Colonic mucosa (tissue), 4 donors: ENCODE data around the gene HMGCS2. TPM values are rescaled to one million over a fixed set of nuclear protein-coding genes. Genes with fewer than 3 reads are reported as not detected.

ENCODE experiments used
- DNase-seq: peaks from one replicate; pipeline ENCODE4 v3.0.0-alpha.2; 2020
- H3K27ac ChIP-seq: fragments of 200-600 bp; one replicate; pipeline ENCODE4 v1.8.0; 2021
- H3K27me3 ChIP-seq: fragments of 200-600 bp; one replicate; pipeline ENCODE4 v1.8.0; 2021
- H3K36me3 ChIP-seq: fragments of 200-600 bp; one replicate; pipeline ENCODE4 v1.8.0; 2021
- H3K4me1 ChIP-seq: fragments of 200-600 bp; one replicate; pipeline ENCODE4 v1.8.0; 2021; ENCODE audit warnings: mild to moderate bottlenecking
- H3K4me3 ChIP-seq: fragments of 200-600 bp; one replicate; pipeline ENCODE4 v1.8.0; 2021
- H3K9ac ChIP-seq, 2 donors: one replicate each; pipeline ENCODE4 v1.7.0; 2013; ENCODE audit warnings: control low read depth in 2 of 2, low read depth in 2 of 2, low read length in 2 of 2
- H3K9me3 ChIP-seq: fragments of 200-600 bp; one replicate; pipeline ENCODE4 v1.8.0; 2021
- CTCF ChIP-seq: fragments of 200-600 bp; IDR thresholded peaks from one replicate; pipeline ENCODE4 v1.8.0; 2022; ENCODE audit warnings: antibody characterized with exemption, mild to moderate bottlenecking
- intact Hi-C: fragments of 100-400 bp; cut with DNase I; formaldehyde crosslinking; loops from one replicate; pipeline ENCODE4 v1.14.1; 2022
- total RNA-seq, 2 donors: library from RNA; stranded (reverse); fragmentation: NEBNext Ultra II Directional in 1 of 2; extraction: Animal tissue kit (Norgen Biotek cat#: 25700) in 1 of 2; gene quantifications; one replicate each; pipeline ENCODE4 v1.2.1, GENCODE V29; 2021
- donor health status: healthy.
- donor health status: DM: no; HTN: no; CAD: no.
- donor health status: DM: no; HTN: no; CAD: no.

Gene HMGCS2
- total RNA-seq, 2 donors from 2014 or later, result 271 to 374 TPM

DNA sequence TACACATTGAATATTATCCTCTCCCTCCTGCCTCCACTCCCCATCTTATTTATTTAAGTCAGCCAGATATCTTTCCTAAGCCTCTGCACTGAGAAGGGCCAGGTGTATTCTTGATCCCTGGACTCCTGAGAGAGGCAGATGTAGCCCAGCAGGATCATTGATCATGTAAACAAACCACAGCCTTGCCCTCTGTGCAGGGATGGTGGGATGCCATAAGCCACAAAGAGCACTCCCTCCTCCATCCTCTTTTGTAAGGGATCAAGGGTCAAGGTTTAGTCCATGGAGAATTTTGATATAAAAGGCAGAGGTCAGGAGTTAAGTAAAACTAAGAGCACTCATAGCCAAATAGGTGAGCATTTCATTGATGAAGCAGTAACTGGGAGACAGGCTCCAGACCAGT lies 39.7 kb downstream of the HMGCS2 start:
- Histone ChIP-seq H3K36me3 (no peaks in the 10 kb centered on the region), H3K27me3 (no peaks in the 10 kb centered on the region), H3K9ac (no peak overlapping the region), H3K27ac (no peak overlapping the region), H3K4me1 (no peaks in the 10 kb centered on the region), H3K9me3 (no peaks in the 10 kb centered on the region), H3K4me3 (no peak overlapping the region)
- no peak for DNase-seq
- no peak for TF ChIP-seq CTCF
- intact Hi-C loops, result no loop called here

DNA sequence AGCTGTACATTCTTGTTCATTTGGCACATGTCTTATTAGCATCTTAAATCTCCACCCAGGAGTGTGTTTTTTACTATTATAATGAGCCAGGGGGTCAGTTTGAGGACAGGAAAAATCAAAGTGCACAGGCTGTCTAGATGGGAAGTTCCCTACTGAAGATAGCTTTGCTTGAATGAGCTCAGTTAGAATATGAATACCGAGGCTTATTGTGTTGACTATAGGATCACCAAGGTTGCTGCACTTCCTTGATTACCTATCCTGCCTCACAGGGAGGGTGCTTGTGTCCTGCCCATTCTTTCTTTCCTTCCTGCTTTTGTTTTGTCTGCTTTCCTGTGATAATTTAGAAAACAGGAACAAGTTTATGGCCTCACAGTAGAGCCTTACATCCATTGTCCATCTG lies 40.7 kb downstream of the HMGCS2 start:
- H3K9me3 ChIP-seq, result no peaks in the 10 kb centered on the region
- no peak overlapping the region for H3K27ac ChIP-seq
- no peaks in the 10 kb centered on the region for H3K36me3 ChIP-seq
- H3K4me1 ChIP-seq, result no peaks in the 10 kb centered on the region
- no peaks in the 10 kb centered on the region for H3K27me3 ChIP-seq
- no peak overlapping the region for H3K4me3 ChIP-seq
- no peak for TF ChIP-seq CTCF
- intact Hi-C loops, result no loop called here
- DNase-seq, result no peak
- H3K9ac ChIP-seq, result no peak overlapping the region

DNA sequence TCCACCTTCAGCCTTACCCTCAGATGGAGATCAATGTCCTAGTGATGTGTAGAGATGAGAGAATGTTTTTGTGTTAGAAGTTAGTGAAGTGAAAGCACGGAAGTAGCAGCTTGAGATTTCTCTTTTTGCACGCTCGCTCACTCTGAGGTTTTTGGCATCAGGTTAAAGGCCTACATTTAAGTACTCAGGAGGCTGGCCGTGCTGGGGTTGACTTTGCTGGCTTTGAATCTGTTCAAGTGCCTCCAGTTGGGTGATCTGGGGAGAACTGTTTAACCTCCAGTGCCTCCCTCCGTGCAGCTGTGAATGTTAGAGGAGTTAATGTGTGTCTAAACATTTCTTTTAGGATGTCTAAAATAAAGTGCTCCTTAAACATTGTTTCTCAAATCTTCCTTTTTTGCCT lies 43.1 kb downstream of the HMGCS2 start:
- Histone ChIP-seq H3K36me3 (no peaks in the 10 kb centered on the region), H3K4me3 (no peak overlapping the region), H3K27me3 (no peaks in the 10 kb centered on the region), H3K9me3 (no peaks in the 10 kb centered on the region), H3K9ac (no peak overlapping the region), H3K4me1 (no peaks in the 10 kb centered on the region), H3K27ac (no peak overlapping the region)
- intact Hi-C loops, result no loop called here
- DNase-seq, result no peak
- no peak for TF ChIP-seq CTCF

GRCh38 chr1:119724611-119725218 lies 44.0 kb downstream of the HMGCS2 start:
- no peaks in the 10 kb centered on the region for H3K36me3 ChIP-seq
- no peak overlapping the region for H3K9ac ChIP-seq
- no peak overlapping the region for H3K4me3 ChIP-seq
- intact Hi-C loops, result no loop called here
- no peak overlapping the region for H3K27ac ChIP-seq
- no peaks in the 10 kb centered on the region for H3K9me3 ChIP-seq
- no peaks in the 10 kb centered on the region for H3K4me1 ChIP-seq
- H3K27me3 ChIP-seq, result no peaks in the 10 kb centered on the region
- DNase-seq, result no peak
- TF ChIP-seq CTCF, result no peak

- no peak for DNase-seq
- Histone ChIP-seq H3K36me3 (no peaks in the 10 kb centered on the region), H3K4me1 (no peaks in the 10 kb centered on the region), H3K9me3 (no peaks in the 10 kb centered on the region), H3K27ac (no peak overlapping the region), H3K9ac (no peak overlapping the region), H3K27me3 (no peaks in the 10 kb centered on the region), H3K4me3 (no peak overlapping the region)
- no peak for TF ChIP-seq CTCF
- intact Hi-C loops, result no loop called here
Observed at GRCh38 chr1:119721896-119722295, 46.8 kb downstream of the HMGCS2 start.
